ENCODE results near the gene DENND2D.

The DENND2D gene

DNA sequence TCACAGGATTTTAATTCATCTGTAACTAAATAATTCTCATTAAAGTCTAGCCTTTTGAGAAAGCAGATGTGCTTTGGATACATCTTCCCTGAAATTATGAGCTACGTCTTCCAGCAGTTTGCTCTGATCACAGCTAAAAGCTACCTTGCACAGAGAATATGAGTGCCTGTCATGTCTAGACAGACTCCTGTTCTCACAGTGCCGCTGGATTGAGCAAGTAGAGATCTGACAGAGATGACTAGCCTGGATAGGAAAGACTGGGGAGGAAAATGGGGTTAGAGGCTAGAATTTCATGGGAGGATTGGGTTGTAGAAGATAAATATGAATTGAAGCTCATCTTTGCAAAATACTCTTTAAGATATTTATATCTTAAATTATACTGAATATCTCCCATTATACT lies 36.3 kb downstream of the DENND2D start:
- no peak for DNase-seq

DNA sequence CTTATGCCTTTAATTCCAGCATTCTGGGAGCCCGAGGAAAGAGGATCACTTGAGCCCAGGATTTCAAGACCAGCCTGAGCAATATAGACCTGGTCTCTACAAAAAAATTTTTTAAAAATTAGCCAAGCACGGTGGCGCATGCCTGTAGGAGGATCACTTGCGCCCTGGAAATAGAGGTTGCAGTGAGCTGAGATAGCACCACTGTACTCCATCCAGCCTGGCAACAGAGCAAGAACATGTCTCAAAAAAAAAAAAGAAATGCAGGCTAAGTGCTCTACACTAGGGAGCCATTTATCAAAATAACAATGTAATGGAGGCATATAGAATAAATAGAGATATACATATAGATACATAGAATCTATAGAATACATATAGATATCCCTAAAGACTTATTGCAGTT lies 37.1 kb downstream of the DENND2D start:
- DNase-seq = no peak

DNA sequence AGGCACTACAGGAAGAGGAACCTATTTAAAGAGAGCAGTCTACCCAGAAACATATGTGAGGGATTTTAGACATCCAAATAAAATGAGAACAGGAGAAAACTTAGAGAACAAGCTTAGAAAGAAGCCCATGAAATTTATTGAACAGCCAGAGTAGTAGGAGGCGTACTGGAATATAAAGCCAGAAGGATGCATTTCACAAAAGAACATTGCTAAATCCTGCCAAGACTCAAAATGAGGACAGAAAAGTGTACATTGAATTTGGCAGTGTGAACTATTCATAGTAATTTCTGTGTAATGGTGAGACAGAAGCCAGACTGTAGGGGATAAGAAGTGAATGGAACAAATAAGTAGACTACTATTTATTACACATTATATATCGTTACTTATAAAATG lies 38.0 kb downstream of the DENND2D start:
- DNase-seq = no peak

DNA sequence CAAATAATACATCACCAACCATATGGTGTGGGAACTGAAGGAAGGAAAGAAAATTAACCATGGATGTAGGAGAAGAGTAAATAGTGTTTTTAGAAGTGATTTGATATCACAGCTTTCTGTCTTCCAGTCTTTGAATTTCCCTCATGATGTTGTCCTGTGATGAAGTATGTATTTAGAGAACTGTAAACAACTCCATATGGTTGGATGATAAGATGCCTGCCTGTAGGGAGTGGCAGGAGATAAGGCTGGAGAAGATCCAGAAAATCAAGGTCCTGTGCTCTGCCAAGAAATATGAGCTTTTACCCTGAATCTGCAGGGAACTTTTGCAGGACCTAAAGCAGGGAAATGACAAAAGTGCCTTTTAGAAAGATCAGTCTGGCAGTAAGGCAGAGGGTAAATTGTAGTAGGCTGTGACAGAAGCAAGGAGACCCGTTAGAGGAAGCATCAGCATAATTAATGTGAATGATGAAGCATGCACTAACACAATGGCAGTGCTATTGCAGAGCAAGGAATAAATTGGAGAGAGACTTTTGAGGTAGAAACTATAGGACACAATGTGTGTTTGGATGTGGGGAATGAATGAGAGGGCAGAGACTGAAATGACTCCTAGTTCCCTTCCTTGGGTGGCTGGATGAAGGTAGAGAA lies 38.5 kb downstream of the DENND2D start:
- no peak for DNase-seq

DNA sequence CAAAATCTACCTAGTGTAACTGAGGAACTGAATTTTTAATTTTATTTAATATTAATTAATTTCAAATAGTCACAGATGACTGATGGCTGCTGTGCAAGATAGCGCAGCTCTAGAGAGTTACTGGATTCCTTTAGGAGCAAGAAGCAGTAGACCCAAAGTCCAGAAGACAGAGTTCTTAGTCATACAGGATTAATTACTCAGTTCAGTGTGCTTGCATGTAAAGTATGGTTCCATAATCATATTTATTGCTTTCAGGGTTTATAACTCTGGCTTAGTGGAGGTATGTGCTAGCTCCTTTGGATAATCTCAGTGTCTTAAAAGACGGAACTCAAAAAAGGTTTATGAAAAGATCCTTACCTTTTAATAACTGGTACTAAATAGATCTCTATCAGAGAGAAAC lies 43.0 kb downstream of the DENND2D start:
- no peak for DNase-seq

DNA sequence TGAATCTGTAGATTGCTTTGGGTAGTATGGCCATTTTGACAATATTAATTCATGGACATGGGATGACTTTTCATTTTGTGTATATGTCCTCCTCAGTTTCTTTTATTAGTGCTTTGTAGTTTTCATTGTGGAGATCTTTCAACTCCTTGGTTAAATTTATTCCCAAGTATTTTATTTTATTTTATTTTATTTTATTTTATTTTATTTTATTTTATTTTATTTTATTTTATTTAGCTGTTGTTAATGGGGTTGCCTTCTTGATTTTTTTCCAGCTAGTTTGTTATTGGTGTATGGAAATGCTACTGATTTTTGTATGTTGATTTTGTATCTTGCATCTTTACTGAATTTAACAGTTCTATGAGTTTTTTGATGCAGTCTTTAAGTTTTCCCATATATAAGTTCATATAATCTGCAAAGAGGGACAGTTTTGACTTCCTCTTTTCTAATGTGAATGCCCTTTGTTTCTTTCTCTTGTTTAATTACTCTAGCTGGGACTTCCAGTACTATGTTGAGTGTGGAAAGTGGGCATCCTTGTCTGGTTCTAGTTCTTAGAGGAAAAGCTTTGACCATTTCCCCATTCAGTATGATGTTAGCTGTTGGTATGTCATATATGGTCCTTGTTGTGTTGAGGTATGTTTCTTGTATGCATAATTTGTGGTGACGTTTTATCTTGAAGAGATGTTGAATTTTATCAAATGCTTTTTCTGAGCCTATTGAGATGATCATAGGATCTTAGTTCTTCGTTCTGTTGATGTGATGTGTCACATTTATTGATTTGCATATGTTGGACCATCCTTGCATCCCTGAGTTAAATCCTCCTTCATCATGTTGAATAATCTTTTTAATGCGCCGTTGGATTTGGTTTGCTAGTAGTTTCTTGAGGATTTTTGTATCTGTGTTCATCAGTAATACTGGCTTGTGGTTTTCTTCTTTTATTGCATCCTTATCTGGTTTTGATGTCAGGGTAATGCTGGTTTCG lies 46.1 kb downstream of the DENND2D start:
- DNase-seq = peak in 2 of 3 donors; percentile 42 to 43

DNA sequence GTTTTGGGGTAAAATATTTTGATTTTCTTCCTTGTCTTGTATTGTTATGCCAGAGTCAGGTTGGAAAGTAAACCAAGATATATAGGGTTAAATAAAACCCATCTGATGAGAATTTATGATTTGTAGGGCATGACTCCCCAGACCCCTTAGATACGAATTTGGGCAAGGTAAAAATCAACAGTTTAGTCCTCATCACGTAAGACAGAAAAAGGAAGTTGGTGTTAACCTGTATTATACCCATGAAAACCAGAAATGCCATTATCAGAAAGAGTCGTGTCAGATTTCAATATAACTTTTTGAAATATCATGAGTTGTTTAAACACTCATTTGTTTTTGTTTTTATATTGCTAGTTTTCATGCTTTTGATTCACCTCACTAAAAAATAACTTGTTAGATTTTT lies 48.6 kb downstream of the DENND2D start:
- DNase-seq = no peak

DNA sequence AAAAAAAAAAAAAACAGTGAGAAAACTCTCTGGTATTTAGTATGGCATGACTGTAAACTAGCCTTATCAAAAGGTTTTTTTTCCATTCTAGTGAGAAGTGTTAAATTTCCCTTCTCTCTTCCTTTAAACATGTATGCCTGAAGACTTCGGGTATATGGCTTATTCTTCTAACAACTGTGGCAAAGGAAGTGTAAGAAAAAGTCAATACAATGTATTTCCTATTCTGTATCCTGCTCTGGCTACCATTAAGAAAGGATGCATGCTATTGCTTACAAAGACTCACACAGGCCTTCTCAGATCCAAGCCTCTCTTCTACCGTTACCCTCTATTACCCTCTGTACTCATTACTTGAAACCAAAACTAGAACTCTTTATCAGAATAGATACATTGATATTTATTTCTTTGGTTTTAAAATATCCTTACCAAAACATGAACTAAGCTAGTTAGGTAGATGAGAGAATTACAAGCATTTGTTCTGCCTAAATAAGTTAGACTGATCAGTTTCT lies 52.0 kb downstream of the DENND2D start:
- DNase-seq = no peak

DNA sequence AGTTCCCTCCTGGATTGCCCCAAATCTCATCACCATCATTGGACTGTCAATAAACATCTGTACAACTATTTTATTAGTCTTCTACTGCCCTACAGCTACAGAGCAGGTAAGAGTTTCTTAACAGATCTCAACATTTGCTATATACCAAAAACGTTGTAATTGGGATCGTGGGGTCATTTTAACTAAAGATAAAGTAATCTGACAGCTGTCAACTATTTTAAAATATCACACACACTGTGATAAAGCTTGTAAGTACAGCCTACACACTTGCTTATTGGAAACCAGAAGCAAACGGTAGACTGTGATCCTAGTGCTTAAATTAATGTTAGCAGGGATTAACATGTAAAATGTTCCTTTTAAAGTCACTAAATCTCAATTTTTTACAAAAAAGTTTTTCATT lies 52.5 kb downstream of the DENND2D start:
- DNase-seq = no peak

DNA sequence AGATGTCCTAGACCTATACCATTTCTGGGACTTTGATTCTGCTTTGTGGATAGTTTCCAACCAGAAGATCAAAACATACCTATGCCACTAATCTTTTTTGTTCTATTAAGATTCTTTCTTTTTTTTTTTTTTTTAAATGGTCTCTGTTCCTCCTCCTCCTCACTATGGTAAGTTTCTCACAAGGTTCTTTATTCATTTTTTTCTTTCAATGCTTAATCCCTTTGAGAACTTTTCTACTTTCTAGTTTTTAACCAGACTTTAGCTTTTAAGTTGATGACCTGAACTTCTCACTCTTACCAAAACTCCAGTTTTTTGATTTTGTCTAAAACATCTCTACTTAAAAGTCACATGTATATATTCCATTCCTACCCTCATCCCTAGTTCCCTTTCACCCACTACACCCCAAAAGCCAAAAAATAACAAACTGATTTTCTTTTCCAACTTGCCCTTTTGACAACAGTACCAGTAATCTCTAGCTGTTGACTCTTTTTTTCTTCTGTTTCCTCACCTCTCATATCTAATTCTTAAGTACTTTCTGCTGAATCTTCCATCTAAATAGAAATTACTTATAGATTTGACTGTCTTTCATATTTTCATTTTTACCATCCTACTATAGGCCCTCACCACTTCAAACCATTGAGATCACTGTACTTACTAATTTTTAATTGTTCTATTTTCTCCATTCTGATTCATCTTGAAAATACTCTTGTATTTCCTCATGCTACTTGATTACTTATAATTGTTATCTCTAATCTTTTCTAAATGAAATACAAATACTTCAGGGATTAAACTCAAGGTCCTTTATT lies 54.3 kb downstream of the DENND2D start:
- DNase-seq = no peak

DNA sequence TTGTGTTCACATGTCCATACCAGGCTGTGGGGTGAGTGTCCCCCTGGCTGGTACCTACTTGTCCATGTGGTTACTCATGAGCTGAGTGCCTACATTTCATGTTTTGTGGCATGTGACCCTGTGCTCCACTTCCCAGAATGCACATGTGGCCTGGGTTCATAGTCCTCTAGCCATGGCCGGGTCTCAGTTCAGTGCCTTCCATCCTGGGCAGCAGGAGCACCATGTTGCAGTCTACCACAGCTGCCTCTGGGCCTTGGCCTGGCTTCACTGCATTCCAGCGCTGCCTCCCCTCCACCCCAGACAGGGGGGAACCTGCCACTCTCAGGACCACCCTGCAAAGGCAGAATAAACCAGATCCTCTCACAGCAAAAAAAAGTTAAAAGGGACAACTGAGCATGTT lies 54.9 kb downstream of the DENND2D start:
- no peak for DNase-seq

DNA sequence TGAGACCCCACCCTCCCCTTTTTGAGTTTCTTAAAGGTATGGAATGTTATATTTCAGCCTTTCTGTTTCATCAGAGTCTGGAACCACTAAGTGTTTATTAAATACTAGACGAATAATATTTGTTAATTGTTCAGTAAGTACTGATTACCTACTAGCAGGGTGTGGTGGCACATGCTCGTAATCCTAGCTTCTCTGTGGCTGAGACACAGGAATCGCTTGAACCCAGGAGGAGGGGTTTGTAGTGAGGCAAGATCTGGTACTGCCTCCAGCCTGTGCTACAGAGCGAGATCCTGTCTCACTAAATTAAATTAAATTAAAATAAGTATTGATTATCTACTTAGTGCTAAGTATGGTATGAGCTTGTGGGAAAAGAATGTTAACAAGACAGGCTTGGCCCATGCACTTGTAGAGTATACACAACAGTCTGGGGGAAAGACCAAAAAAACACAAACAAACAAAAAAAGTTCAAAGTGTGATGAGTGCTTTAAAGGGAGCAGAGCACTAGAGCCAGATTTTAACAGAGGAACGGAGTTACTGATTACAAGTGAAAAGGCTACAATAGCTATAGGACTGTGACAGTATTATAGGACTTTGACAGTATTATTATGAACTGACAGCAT lies 58.0 kb downstream of the DENND2D start:
- no peak for DNase-seq

DNA sequence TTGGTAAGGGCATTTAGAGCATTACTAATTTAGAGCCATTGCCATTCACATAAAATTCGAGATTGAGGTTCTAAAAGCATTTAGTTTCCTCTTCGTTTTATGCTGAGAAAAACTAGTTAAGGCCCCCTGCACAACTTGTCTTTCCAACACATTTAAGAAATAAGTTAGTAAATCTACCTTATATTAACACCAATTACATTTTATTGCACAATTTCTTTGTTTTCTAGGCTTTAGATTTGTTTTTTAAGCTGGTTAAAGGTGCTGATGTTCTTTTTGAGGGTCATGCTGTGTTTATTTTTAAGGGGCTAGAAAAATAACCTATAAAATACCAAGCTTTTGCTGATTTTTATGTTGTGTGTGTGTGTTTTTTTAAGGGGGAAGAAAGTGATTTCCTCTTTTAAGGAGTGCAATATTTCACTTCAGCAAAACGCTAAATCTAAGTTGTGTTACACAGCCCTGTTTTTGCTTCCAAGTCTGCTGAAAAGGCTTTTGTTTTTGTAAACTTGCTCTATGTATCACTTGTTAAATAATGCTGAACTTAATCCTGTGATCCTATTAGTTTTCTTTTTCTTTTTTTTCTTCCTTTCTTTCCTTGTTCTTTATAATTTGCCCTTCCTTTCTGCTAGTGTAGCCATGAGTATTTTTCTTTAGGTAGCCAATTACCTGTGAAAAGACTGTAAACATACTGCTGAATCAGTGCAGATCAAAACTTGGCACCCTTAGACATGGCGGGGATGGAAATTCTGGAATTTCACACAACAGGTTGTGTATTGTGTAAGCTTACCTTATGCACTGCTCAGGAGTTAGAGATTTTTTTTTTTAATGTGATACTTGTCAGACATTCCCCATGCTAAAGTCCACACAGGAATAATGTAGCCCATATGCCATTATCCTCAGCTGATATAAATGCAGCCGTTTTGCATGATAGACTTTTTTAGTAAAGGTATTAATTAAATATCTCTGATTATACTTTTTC lies 58.9 kb downstream of the DENND2D start:
- DNase-seq = peak in 2 of 3 donors; percentile 36 to 39

DNA sequence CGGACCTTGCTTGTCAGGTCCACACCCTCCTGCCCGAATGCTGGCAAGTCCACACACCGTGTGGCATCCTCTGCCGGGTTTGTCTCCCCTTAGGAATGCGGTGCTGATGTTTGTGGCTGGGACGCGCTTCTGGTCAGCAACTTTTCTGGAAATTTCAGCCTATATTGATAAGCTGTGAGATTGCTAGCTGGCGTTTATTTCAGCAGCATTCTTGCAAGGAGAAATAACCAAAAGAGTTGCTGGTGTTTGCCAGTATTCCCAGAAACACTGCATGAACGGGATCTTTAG lies 59.8 kb downstream of the DENND2D start:
- DNase-seq = peak in 2 of 3 donors; percentile 27 to 55

DNA sequence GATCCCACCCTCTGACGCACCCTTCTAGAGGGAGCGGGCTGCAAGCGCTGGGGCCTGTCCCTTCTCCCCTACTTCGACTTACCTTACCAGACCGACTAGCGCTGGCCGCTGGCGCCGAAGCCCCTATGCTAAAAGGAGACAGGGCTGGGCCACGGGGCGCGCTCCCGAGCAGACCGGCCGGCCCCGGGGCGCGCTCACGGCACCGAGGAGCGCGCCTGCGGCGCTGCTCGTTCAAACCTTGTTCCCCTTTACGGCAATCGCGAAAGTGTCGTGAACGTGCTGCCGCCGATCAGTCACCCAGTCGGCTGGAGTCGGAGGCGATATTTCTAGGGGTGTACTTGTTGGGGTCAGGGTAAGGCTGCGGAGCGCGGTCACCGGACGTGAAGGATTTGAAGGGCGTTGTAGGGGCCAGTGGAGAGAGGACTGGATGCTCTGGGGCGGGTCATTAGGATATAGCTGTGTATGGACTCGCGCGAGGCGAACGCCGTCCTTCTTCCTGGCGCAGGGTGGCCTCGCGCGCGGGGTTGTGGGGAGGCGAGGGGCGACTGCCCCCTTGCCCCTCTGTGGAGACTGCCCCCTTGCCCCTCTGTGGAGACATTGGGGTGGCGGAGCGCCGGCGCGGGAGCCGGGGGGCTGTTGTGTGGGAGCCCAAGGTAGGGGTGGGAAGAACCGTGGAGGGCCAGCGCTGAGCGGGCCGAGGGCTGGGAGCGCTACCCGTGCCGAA lies 60.3 kb downstream of the DENND2D start, which contains the start of the genes CEPT1 and DRAM2:
Gene CEPT1 (plus strand): TSS at position 268 of the 724 bp plus-strand sequence. CDS start 7,492 bp downstream, outside the sequence.
Gene DRAM2 (minus strand): TSS at position 138 of the 724 bp plus-strand sequence. CDS start 8,539 bp downstream, outside the sequence.
- DNase-seq = peak; percentile 96 to 98 (median 98)

DNA sequence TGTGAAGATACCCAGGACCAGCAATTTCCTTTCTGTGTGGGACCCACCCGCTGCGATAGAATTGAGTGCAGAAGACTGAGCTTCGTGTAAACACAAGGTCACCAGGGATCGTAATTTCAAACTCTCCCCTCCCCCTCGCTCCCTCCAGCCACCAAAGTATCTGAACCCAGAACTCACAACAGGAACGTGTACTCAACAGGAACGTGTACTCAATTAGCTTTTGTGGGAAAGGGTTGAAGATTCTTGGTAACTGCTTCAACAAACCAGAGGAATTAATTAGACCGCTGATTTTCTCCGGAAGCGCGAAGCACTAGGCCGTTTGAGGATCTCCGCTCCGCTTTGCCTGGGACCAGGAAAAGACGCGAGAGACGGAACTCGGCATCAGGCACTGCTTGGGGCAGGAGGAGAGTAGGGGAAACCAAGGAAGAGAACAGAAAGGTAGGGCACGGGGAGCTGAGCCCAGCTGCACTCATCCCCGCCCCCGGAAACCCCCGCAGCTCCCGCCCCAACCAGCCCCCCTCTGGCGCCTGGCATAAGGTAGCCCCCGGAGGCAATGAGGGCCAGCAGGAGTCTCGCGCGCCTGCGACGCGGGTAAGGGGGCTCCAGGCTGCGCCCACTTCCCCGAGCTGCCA lies 61.0 kb downstream of the DENND2D start:
- DNase-seq = peak; percentile 50 to 67 (median 52)

Data from suppressor macrophage treated with lipopolysaccharide for 1 hour (primary cell).